Testis (tissue), 2 donors: ENCODE data around the gene MIF4GD.

Source experiments
- POLR2A ChIP-seq: fragments of 450-650 bp; IDR thresholded peaks from one replicate; pipeline ENCODE4 v1.6.1; 2017; ENCODE audit warnings: antibody characterized with exemption, mild to moderate bottlenecking, moderate library complexity
- TF ChIP-seq, protein P1 (sequence below), 3 experiments: fragments of 450-650 bp in 2 of 3; fragments of 200-600 bp in 1 of 3; sonication (generic) in 1 of 3; IDR thresholded peaks; one replicate each; pipeline ENCODE4 v1.5.1; 2016 to 2019; ENCODE audit warnings: antibody characterized with exemption in 3 of 3, mild to moderate bottlenecking in 2 of 3, moderate library complexity in 1 of 3

DNA sequence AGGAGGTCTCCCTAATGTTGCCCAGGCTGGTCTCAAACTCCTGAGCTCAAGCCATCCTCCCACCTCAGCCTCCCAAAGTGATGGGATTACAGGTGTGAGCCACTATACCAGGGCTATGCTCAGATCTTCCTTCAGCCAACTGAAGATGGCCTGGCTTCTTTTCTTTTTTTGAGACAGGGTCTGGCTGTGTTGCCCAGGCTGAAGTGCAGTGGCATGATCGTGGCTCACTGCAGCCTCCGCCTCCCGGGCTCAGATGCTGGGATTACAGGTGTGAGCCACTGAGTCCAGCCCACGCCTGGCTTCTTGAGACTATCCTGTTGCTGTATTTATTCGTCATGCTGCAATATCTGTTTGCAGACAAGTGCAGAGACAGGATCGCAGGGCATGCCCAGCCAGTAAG, 14.1 kb upstream of the MIF4GD start:
- TF ChIP-seq, protein P1, sequence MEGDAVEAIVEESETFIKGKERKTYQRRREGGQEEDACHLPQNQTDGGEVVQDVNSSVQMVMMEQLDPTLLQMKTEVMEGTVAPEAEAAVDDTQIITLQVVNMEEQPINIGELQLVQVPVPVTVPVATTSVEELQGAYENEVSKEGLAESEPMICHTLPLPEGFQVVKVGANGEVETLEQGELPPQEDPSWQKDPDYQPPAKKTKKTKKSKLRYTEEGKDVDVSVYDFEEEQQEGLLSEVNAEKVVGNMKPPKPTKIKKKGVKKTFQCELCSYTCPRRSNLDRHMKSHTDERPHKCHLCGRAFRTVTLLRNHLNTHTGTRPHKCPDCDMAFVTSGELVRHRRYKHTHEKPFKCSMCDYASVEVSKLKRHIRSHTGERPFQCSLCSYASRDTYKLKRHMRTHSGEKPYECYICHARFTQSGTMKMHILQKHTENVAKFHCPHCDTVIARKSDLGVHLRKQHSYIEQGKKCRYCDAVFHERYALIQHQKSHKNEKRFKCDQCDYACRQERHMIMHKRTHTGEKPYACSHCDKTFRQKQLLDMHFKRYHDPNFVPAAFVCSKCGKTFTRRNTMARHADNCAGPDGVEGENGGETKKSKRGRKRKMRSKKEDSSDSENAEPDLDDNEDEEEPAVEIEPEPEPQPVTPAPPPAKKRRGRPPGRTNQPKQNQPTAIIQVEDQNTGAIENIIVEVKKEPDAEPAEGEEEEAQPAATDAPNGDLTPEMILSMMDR (IDR thresholded peaks at IDR 0.05), result no peak
- no peak for TF ChIP-seq POLR2A
